ENCODE measurements around the gene LIG1. TPM values are rescaled to one million over a fixed set of nuclear protein-coding genes. Genes with fewer than 3 reads are reported as not detected.

Gene LIG1
- total RNA-seq, 2 experiments from 2014 or later = 172 to 279 TPM

DNA sequence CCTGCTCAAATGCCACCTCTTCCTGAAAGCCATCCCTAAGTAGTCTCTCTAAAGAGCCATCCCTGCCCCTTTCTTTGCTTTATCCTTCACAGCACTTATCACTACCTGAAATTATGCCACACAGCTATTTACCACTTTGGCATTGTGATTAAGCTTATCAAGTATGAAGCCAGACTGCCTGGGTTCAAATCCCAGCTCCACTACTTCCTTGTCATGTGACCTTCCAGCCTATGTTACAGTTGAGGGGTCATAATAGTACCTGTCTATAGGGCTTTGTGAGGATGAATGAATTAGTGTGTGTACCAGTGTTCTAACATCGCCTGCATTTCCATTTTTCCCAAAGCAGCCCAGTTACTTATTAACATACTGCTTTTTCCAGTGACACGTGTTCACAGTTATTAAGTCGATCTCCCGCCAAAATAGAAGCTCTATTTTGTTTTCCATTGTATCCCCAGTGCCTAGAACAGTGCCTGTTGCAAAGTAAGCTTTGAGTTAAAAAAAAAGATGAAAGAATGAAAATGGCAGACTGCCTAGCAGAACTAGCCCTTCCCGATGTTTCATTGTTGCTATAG, 33.2 kb upstream of the LIG1 start:
- peak overlapping the region; percentile 60 for H3K27ac ChIP-seq (ENCODE audit: low read depth, low read length, poor library complexity, severe bottlenecking)
- H4K20me1 ChIP-seq (ENCODE audit: insufficient read depth, low read length) = no peaks in the 10 kb centered on the region
- peaks cover 16% of the 10 kb centered on the region for H3K79me2 ChIP-seq (ENCODE audit: insufficient read depth, low read depth, low read length)
- ChIA-PET CTCF (ENCODE audit: unreplicated experiment) (interaction anchor here (0.5 to 1.4 kb wide), 6 partner anchors 18 to 290 kb away, joined by 3 read pairs; no protein-coding TSS in a partner anchor), POLR2A (interaction anchor here (0.6 to 2.8 kb wide), 18 partner anchors 10 to 1956 kb away, joined by 3 to 24 read pairs (median 4); partner anchors contain the start of gene CARD8)
- H3K4me3 ChIP-seq (ENCODE audit: low read depth, low read length, poor library complexity, severe bottlenecking) = peak overlapping the region; percentile 81
- H3K4me2 ChIP-seq (ENCODE audit: low read length) = peak overlapping the region; percentile 84
- TSS peak; percentile 84 for BruUV-seq (replicated peaks)
- peak; percentile 28 for DNase-seq (ENCODE audit: low spot score)
- peaks cover 23% of the 10 kb centered on the region for H3K4me1 ChIP-seq (ENCODE audit: insufficient read depth, low read length, poor library complexity, severe bottlenecking)
- no peaks in the 10 kb centered on the region for H3K9me3 ChIP-seq (ENCODE audit: low read length)
- intact Hi-C loops (cut with micrococcal nuclease; ENCODE audit: unreplicated experiment) = loop anchor here (5.0 kb wide), 1 partner anchor 54 kb away; the partner anchor contains the start of gene CARD8
- peak overlapping the region; percentile 83; the same call in 1 of the 2 replicates for H2AFZ ChIP-seq (ENCODE audit: low read length)
- H3K36me3 ChIP-seq (ENCODE audit: insufficient read depth, low read length) = peaks cover 19% of the 10 kb centered on the region
- H3K9me2 ChIP-seq (ENCODE audit: insufficient read depth, low read length) = no peaks in the 10 kb centered on the region
- TF ChIP-seq, protein P1, sequence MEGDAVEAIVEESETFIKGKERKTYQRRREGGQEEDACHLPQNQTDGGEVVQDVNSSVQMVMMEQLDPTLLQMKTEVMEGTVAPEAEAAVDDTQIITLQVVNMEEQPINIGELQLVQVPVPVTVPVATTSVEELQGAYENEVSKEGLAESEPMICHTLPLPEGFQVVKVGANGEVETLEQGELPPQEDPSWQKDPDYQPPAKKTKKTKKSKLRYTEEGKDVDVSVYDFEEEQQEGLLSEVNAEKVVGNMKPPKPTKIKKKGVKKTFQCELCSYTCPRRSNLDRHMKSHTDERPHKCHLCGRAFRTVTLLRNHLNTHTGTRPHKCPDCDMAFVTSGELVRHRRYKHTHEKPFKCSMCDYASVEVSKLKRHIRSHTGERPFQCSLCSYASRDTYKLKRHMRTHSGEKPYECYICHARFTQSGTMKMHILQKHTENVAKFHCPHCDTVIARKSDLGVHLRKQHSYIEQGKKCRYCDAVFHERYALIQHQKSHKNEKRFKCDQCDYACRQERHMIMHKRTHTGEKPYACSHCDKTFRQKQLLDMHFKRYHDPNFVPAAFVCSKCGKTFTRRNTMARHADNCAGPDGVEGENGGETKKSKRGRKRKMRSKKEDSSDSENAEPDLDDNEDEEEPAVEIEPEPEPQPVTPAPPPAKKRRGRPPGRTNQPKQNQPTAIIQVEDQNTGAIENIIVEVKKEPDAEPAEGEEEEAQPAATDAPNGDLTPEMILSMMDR (conservative IDR thresholded peaks at IDR 0.05; ENCODE audit: low read length) = no peak
- TF ChIP-seq EZH2phosphoT487 (IDR thresholded peaks at IDR 0.05; ENCODE audit: borderline replicate concordance, low read depth, low read length) = no peak

DNA sequence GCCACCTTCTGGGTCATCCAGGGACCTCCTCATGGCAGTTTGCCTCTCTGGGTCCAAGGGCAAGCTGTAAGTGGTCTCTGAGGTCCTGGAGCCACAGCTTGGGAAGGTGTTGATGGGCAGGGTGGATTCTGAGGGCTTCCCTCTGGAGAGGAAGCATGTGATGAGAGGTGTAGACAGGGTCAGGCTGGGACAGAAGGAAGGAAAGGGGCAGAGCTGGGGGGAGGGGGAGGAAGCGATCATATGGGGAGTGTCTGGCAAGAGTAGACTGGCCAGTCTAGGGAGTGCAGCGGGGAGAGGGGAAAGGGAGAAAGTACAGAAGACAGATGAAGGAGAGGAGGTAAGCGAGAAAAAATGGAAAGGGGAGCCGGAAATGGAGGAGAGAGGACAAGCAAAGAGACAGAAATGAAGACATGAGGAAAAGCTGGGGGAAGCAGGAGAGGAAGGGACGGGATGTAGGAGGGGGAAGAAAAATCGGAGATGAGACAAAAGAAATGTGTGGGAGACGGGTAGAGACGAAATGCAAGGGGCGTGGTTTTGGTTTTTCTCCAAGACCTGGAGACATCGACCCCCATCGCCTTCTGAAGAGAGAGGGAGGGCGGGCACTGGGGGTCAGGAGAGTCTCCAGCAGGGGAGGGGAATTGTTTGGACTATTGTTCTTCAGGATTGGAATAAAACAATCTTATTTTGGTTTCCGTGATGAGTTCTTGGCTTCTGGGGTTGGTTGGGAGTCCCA, 27.0 kb upstream of the LIG1 start:
- Histone ChIP-seq H3K9me2 (ENCODE audit: insufficient read depth, low read length) (no peaks in the 10 kb centered on the region), H3K36me3 (ENCODE audit: insufficient read depth, low read length) (peaks cover 5% of the 10 kb centered on the region; the same call in 1 of the 2 replicates), H3K4me1 (ENCODE audit: insufficient read depth, low read length, poor library complexity, severe bottlenecking) (no peaks in the 10 kb centered on the region), H3K9me3 (ENCODE audit: low read length) (no peaks in the 10 kb centered on the region), H3K4me2 (ENCODE audit: low read length) (no peak overlapping the region), H2AFZ (ENCODE audit: low read length) (no peak overlapping the region), H3K27ac (ENCODE audit: low read depth, low read length, poor library complexity, severe bottlenecking) (no peak overlapping the region), H3K79me2 (ENCODE audit: insufficient read depth, low read depth, low read length) (no peaks in the 10 kb centered on the region), H4K20me1 (ENCODE audit: insufficient read depth, low read length) (no peaks in the 10 kb centered on the region), H3K4me3 (ENCODE audit: low read depth, low read length, poor library complexity, severe bottlenecking) (no peak overlapping the region)
- intact Hi-C loops (cut with micrococcal nuclease; ENCODE audit: unreplicated experiment) = no loop called here
- DNase-seq (ENCODE audit: low spot score) = no peak
- ChIA-PET CTCF (ENCODE audit: unreplicated experiment) (no interaction called here), POLR2A (no interaction called here)
- no TSS peak for BruUV-seq (replicated peaks)
- TF ChIP-seq, protein P1 (conservative IDR thresholded peaks at IDR 0.05; ENCODE audit: low read length) = no peak
- TF ChIP-seq EZH2phosphoT487 (IDR thresholded peaks at IDR 0.05; ENCODE audit: borderline replicate concordance, low read depth, low read length) = no peak
